RWPE1 (cell line): ENCODE measurements around the gene NDUFA1.
"Not testable (repeated sequence)": the region's sequence is repeated elsewhere in the genome, so short reads cannot be mapped to it uniquely, and the experiment has no call there.

Source experiments
- CTCF ChIA-PET: fragments of 350-600 bp; sonication (Branson Sonifier 250); formaldehyde crosslinking; extraction: SDS; loops from one replicate; lab custom pipeline; 2021; lab: Yijun Ruan, JAX
- POLR2A ChIA-PET: fragments of 400-600 bp; formaldehyde crosslinking; extraction: SDS; loops from one replicate; lab custom pipeline; 2020; ENCODE audit warnings: antibody characterized with exemption; ENCODE audit not compliant: low non-redundant PET; lab: Yijun Ruan, JAX
- DNase-seq: peaks from one replicate; pipeline ENCODE4 v3.0.0; 2012; ENCODE audit warnings: low spot score
- H3K27ac ChIP-seq: fragments of 450-650 bp; 2 replicates; pipeline ENCODE4 v1.5.1; 2017
- TF ChIP-seq, protein P1 (sequence below): fragments of 450-650 bp; conservative IDR thresholded peaks from 2 replicates; pipeline ENCODE4 v1.5.1; 2017; ENCODE audit warnings: low read depth, mild to moderate bottlenecking

The NDUFA1 gene

DNA sequence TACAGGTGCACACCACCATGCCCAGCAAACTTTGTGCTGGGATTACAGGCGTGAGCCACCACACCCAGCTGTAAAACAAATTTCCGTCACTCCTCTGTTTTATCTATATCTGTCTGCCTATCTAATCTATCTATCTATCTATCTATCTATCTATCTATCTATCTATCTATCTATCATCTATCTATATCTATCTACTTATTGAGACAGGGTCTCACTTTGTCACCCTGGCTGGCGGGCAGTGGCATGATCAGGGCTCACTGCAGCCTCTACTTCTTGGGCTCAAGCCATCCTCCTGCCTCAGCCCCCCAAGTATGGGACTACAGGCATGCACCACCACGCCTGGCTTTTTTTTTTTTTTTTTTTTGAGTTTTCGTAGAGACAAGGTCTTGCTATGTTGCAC is 44.7 kb downstream of the NDUFA1 start:
- CTCF ChIA-PET: no interaction called here
- POLR2A ChIA-PET: no interaction called here
- TF ChIP-seq, protein P1, sequence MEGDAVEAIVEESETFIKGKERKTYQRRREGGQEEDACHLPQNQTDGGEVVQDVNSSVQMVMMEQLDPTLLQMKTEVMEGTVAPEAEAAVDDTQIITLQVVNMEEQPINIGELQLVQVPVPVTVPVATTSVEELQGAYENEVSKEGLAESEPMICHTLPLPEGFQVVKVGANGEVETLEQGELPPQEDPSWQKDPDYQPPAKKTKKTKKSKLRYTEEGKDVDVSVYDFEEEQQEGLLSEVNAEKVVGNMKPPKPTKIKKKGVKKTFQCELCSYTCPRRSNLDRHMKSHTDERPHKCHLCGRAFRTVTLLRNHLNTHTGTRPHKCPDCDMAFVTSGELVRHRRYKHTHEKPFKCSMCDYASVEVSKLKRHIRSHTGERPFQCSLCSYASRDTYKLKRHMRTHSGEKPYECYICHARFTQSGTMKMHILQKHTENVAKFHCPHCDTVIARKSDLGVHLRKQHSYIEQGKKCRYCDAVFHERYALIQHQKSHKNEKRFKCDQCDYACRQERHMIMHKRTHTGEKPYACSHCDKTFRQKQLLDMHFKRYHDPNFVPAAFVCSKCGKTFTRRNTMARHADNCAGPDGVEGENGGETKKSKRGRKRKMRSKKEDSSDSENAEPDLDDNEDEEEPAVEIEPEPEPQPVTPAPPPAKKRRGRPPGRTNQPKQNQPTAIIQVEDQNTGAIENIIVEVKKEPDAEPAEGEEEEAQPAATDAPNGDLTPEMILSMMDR: no peak
- H3K27ac ChIP-seq: no peak overlapping the region
- DNase-seq: no peak

DNA sequence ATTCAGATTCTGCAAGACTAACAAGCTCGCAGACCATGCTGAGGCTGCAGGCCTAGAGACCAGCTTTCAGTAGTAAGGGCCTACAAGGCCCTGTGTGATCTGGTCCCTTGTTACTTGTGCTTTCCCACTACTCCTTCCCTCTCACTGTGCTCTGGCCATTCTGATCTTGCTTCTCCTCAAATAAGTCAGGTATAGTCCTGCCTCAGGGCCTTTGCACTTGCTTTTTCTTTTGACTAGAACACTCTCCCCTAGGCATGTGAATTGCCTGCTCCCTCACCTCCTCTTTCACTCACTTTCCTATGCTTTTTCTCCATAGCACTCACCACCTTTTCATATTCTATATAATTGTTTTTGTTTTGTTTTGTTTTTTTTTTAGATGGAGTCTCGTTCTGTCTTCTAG is 46.2 kb downstream of the NDUFA1 start:
- ChIA-PET CTCF (no interaction called here), POLR2A (no interaction called here)
- H3K27ac ChIP-seq: no peak overlapping the region
- DNase-seq: no peak
- TF ChIP-seq, protein P1: no peak

DNA sequence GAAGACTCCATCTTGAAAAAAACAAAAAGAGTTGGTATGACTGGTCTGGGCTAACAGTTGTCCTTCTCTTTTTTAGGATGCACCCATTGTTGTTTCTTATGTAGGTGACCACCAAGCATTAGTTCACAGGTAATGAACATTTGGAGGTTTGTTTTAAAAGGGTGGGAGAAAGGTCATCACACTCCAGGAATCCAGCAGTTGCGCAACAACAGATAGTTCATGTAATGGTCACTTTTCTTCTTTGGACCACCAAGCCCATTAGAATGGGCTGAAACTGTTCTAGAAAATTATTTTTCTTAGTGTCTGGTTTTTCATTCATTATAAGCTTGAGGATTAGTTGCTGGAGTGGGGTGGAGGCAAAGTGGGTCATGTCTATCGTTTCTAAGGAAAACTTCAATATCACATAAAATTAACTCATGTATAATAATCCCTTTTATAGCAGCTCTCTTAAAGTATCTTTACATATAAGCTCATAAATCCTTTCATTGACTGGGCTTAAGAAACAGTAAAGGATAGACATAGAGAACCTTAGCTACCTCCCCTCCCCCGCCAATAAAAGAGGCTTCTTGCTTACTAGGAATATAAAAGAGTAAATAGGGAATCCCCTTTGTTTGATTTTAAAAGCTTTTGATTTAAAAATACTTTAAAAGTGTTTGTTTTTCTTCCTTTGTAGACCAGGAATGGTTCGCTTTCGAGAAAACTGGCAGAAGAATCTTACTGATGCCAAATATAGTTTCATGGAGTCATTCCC is 48.4 kb downstream of the NDUFA1 start:
- TF ChIP-seq, protein P1: no peak
- H3K27ac ChIP-seq: no peak overlapping the region
- no peak for DNase-seq
- POLR2A ChIA-PET: no interaction called here
- CTCF ChIA-PET: no interaction called here

DNA sequence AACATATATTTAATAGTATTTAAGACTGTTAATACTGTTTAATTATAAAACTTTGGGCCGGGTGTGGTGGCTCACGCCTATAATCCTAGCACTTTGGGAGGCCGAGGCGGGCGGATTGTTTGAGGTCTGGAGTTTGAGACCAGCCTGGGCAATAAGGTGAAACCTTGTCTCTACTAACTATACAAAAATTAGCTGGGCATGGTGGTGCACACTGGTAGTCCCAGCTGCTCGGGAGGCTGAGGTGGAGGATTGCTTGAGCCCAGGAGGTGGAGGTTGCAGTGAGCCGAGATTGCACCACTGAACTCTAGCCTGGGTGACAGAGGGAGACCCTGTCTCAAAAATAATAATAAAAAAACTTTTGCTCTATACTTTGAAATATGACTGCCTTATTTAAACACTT is 50.8 kb downstream of the NDUFA1 start:
- CTCF ChIA-PET, DNase-seq, POLR2A ChIA-PET, H3K27ac ChIP-seq: not testable (repeated sequence)
